ENCODE results near the gene OXTR.
"Not testable (repeated sequence)": the region's sequence is repeated elsewhere in the genome, so short reads cannot be mapped to it uniquely, and the experiment has no call there.

OXTR gene

GRCh38 chr3:8743021-8743601 is 26.3 kb downstream of the OXTR start:
- in situ Hi-C loops (cut with MboI; ENCODE audit: low sequenced_read_pairs): no loop called here

- in situ Hi-C loops (cut with MboI; ENCODE audit: low sequenced_read_pairs): no loop called here
Observed at GRCh38 chr3:8741581-8742261, 27.7 kb downstream of the OXTR start.

DNA sequence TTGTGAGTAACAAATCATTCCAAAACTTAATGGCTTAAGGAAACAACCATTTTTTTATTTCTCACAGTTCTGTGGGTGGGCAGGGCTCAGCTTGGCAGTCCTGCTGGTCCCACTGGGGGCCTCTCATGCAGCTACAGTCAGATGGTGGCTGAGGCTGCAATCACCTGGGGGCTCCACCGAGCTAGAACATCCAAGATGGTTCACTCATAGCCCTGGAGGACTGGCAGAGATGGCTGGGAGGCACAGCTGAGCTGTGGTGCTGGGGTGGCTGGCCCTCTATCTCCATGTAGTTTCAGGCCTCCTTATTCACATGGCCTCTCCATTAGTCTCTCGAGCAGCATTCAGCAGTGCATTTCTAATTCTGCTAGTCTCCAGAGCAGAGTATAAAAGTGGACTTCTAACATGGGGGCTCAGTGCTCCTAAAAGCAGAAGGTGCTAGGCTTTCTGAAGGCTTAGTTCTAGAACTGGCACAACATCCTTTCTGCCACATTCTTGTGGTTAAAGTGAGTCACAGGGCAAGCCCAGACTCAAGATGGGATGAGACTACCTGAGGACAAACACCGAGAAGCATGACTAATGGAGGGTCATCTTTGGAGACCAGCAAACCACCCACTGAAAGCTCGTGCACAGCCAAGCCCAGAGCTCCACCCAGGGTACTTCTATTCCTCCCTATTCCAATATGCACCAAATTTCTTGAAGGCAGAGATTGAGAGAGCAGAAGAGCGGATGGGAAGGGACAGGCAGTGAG is 29.5 kb downstream of the OXTR start:
- in situ Hi-C loops (cut with MboI; ENCODE audit: low sequenced_read_pairs): no loop called here

DNA sequence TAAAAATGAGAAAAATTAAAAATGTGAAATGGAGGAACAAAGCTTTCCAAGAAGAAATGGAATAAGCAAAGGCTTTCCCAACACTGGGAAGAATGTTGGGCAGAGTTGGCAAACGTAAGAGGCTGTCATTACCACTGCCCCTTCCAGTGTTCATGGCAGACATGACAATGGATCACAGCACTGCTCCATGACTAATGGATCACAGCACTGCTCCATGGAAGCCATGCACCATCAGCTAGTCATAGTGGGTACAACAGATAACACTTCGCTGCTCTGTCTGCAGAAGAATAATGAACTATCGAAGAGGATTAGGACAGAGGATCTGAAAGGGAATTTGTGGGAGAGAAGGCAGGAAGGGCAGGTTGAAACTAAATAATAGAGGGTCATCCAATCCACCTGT is 30.8 kb downstream of the OXTR start:
- in situ Hi-C loops (cut with MboI; ENCODE audit: low sequenced_read_pairs): no loop called here

GRCh38 chr3:8737823-8738222 is 31.6 kb downstream of the OXTR start:
- in situ Hi-C loops (cut with MboI; ENCODE audit: low sequenced_read_pairs): no loop called here

DNA sequence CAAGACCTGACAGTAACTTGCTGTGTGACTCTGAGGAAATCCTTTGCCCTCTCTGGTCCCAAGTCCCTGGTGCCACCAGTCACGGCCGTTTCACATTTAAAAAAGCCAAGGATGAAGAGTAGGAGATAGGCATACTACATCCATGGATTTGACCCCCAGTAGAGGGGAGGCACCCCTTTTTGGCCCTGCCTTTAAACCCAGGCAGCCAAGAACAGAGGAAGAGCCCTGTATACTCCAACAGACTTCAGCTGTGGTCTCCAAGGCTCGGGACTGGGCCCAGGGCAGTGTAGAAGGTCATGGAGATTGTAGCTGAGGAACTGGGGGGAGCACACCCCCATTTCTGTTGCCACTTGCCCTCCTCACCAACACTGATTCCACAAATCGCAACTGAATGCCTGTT is 32.1 kb downstream of the OXTR start:
- in situ Hi-C loops (cut with MboI; ENCODE audit: low sequenced_read_pairs): no loop called here

DNA sequence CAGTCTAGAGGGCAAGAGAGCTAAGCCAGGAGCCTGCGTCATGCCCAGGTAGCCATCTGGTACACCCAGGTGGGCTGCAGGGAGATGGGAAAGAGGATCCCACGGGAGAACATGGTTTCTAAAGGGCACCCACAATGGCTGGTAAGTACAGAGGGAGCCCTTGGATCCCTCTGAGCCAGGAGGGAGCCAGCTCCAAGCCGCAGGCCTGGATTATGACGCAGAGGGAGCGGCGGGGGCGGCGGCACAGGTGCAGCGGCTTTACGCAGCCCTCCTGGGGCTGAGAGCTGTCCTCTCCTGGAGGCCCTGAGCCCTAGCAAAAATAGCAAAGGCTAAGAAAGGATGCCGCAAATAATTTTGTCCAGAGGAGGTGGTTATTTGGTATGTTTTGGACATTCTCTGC is 33.0 kb downstream of the OXTR start:
- in situ Hi-C loops (cut with MboI; ENCODE audit: low sequenced_read_pairs): no loop called here

DNA sequence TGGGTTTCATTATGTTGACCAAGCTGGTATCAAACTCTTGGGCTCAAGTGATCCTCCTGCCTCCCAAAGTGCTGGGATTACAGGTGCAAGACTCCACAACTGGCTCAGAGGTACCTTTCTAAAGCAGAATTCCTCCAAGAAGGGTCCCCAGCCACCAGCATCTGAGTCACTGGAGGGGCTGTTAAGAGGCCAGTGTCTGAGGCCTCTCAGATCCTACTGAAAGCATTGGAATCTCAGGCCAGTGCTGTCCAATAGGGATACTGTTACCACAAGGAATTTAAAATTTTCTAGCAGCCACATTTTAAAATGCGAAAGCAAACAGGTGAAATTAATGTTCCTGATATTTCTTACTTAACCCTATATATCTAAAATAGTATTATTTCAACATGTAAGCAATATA is 34.5 kb downstream of the OXTR start:
- in situ Hi-C loops (cut with MboI; ENCODE audit: low sequenced_read_pairs): no loop called here

- in situ Hi-C loops (cut with MboI; ENCODE audit: low sequenced_read_pairs): no loop called here
Observed at GRCh38 chr3:8734137-8734878, 35.1 kb downstream of the OXTR start.

DNA sequence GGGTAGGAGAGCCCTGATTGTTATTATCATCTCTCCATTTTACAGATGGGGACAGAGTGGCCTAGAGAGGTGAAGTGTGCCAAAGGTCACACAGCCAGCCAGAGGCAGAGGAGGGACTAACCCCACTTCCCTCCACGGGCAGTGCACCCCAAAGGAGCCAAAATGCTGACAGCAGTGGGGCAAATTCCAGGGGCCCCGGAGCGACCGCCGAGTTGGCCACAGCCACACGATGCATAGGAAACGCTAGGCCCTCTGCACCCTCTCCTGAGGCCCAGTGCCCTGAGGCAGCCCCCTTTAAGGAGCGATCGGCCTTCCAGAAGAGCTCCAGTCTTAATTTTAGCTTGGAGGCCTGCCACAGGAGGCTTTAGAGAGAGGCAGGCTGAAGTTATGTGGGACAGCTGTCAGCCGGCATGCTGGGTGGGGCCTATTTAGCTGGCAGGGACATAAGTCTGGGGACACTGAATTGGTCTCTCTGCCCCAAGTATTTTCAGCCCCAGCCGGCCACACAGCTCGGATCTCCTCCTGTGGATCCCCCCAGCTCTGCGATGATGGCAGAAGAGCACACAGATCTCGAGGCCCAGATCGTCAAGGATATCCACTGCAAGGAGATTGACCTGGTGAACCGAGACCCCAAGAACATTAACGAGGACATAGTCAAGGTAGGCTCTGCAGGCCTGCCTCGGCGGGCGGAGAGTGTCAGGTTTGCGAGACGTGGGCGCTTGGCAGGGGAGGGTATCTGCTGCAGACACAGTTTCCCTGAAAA is 35.9 kb downstream of the OXTR start, which contains the start of gene CAV3:
TSS of gene CAV3 (plus strand) at position 471 of the 763 bp plus-strand sequence. CDS start at position 546, 75 bp downstream.
- in situ Hi-C loops (cut with MboI; ENCODE audit: low sequenced_read_pairs): no loop called here

DNA sequence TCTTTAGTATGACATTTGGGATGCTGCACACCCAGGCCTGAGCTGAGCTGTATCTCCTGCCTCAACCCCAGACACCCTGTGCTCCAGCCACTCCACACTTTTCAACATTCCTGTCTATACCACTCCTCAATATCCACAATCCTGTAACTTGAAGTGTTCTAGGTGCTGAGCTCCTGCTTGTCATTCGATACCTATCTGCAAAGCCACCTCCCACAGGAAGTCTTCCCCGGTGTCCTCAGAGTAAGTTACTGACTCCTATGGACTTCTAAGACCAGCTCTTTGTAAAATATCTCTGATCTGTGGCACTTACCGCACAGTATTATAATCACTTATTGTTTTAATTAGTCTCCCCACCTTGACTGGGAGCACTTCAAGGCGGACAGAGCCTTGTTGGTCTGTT is 37.0 kb downstream of the OXTR start:
- in situ Hi-C loops (cut with MboI; ENCODE audit: low sequenced_read_pairs): no loop called here

- in situ Hi-C loops (cut with MboI; ENCODE audit: low sequenced_read_pairs): no loop called here
Observed at GRCh38 chr3:8730656-8731055, 38.8 kb downstream of the OXTR start.

GRCh38 chr3:8729479-8729878 is 39.9 kb downstream of the OXTR start:
- in situ Hi-C loops (cut with MboI; ENCODE audit: low sequenced_read_pairs): no loop called here

DNA sequence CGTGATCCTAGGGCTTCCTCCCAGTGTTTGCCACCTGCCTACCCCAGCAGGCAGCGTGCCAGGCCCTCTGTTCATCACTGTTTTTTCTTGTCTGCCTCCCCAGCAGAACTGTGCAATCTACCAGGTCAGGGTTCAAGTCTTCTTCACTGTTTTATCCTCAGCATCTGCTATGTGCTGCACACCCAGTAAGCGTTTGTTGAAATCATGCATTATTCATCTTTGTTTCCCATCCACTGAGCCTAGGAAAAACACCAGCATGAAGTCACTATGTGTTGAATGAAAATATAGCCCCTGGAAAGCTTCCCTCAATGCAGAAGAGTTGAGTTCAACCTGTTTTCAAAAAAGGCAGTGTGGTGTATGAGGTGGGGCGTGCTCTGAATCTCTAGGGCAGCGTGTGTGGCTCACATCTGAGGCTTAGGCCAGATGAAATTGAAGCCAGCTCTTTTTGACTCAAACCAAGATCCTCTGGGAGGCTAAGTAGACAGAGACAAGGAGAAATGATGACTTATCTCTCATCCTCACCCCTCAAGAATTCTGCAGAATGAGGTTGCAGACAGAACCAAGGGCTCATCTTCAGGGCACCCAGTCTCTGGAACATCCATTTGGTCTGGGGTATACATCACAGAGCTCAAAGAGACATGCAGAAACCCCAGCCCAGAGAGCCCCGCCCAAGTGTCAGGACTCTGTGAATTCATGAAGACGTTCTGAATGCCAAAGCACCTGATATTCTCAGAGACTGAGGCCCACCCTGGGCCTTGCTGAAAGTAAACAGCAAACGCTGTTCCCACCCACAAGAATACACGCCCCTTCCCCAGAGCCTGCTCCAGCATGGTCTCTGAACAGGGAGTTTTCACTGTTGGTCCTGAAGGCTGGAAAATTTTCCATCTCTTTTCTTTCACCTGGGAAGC is 41.6 kb downstream of the OXTR start:
- in situ Hi-C loops (cut with MboI; ENCODE audit: low sequenced_read_pairs): no loop called here

DNA sequence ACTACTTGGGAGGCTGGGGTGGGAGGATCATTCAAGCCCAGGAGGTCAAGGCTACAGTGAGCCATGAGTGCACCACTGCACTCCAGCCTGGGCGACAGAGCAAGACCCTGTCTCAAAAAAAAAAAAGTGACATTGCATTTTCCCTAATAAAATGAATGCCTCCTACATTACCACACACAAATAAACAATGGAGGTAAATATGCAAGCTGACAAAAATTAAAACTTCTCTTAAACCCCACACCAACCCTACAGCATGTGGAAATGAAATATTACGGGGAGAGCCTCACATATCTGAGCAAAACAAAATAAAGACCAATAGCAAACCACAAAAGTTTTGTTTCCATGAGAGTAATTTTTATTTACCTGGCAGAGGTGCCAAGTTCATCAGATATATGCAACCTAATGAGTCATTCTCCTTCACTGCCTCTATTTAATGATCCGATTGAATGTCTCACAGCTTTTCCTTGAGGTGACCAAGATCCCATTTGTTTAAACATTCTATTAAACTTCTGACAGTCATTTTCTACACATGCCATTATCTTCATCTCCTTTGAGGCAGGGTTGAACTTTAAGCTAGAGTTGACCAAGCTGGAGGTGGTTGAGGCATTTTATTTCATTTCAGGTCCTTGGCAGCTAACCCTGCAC is 45.2 kb downstream of the OXTR start:
- in situ Hi-C loops (cut with MboI; ENCODE audit: low sequenced_read_pairs): no loop called here

DNA sequence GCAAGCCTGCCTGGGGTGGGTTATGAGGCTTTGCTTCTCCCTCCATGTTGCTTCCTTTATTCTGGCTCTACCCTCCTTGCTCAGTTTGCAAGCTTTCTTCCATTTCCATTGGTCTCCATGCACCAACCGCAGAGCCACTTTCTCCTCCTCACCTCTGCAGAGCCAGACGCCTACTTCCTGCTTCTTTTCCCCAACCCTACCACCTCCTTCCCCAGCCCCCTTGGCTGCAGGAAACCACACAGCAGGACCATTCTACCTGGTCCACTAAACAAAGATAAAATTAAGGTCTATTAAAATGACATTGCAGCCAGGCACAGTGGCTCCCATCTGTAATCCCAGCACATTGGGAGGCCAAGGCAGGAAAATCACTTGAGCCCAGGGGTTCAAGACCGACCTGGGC is 45.8 kb downstream of the OXTR start:
- in situ Hi-C loops (cut with MboI; ENCODE audit: low sequenced_read_pairs): no loop called here

DNA sequence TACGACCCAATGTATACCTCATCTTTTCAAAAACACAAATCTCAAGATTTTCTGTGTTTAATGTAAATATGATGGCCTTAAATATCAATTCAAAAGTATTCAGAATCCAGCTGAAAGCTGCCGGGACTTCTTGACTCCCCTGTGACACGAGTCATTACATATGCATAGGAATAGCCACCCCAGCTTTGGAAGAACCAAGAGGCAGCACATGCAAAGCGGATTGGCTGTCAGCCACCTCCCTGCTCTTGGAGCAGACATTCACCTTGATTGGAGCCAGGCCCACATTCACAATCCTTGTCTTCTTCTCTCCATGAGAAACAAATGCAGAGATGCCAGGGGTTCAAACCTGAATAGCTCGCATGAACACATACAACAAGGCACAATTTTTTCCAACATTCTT is 46.6 kb downstream of the OXTR start:
- in situ Hi-C loops (cut with MboI; ENCODE audit: low sequenced_read_pairs): no loop called here

DNA sequence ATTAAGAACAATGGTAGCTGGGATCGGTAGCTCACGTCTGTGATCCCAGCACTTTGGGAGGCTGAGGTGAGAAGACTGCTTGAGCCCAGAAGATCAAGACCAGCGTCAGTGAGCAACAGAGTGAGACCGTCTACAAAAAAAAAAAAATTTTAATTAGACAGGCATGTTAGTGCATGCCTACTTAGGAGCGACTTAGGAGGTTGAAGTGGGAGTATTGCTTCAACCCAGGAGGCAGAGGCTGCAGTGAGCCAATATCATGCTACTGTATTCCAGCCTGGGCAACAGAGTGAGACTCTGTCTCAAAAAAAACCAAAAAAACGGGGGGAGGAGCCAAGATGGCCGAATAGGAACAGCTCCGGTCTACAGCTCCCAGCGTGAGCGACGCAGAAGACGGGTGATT is 53.7 kb downstream of the OXTR start:
- in situ Hi-C loops (cut with MboI; ENCODE audit: low sequenced_read_pairs): not testable (repeated sequence)
